Fibroblast of villous mesenchyme (primary cell): Measurements from ENCODE around the gene ZNF432. TPM values are rescaled to one million over a fixed set of nuclear protein-coding genes. Genes with fewer than 3 reads are reported as not detected.
A peak's percentile ranks its signal among the peaks of the same experiment; 100 is the strongest.
"Not testable (repeated sequence)": the region's sequence is repeated elsewhere in the genome, so short reads cannot be mapped to it uniquely, and the experiment has no call there.

Experiments used
- DNase-seq: peaks from one replicate; pipeline ENCODE4 v3.0.0-alpha.2; 2010; ENCODE audit warnings: low read depth
- H3K4me3 ChIP-seq: 2 replicates; pipeline ENCODE4 v1.5.1; 2011; ENCODE audit warnings: low read depth, mild to moderate bottlenecking, low read length
- CTCF ChIP-seq: IDR thresholded peaks from 2 replicates; pipeline ENCODE4 v1.5.1; 2012; ENCODE audit warnings: low read depth, mild to moderate bottlenecking, low read length; ENCODE audit not compliant: insufficient read depth
- total RNA-seq: library from RNA; depleted of rRNA; stranded (reverse); fragments of >200 nt; gene quantifications from 2 replicates; pipeline ENCODE4 v1.2.3, GENCODE V29; 2012

Gene ZNF432
- total RNA-seq, 1 donor: 10.8 TPM

GRCh38 chr19:52028027-52028779 is 20.4 kb downstream of the ZNF432 start, which contains the start of gene ZNF614:
Gene ZNF614, minus strand, starts transcription at chr19:52028379. Its CDS starts 2,634 bp downstream, at chr19:52025745.
- TF ChIP-seq CTCF: no peak
- peak; percentile 90 for DNase-seq

GRCh38 chr19:52026255-52026990 is 22.2 kb downstream of the ZNF432 start:
- DNase-seq, H3K4me3 ChIP-seq: not testable (repeated sequence)

More at GRCh38 chr19:52028027-52028779, 20.4 kb downstream of the ZNF432 start, which contains the start of gene ZNF614:
- peak within 1 kb of the TSS; percentile 86 for H3K4me3 ChIP-seq

- DNase-seq, H3K4me3 ChIP-seq: not testable (repeated sequence)
Measured at GRCh38 chr19:52024478-52024877, 24.2 kb downstream of the ZNF432 start.

- no peak for DNase-seq
- TF ChIP-seq CTCF: no peak
- no peak overlapping the region for H3K4me3 ChIP-seq
Measured at GRCh38 chr19:52022193-52022592, 26.4 kb downstream of the ZNF432 start.

GRCh38 chr19:52020506-52020905 is 28.1 kb downstream of the ZNF432 start:
- H3K4me3 ChIP-seq: no peak overlapping the region
- no peak for DNase-seq
- no peak for TF ChIP-seq CTCF

GRCh38 chr19:52010674-52011073 is 38.0 kb downstream of the ZNF432 start:
- DNase-seq: no peak
- H3K4me3 ChIP-seq: no peak overlapping the region
- TF ChIP-seq CTCF: no peak

GRCh38 chr19:52007806-52008557 is 40.7 kb downstream of the ZNF432 start, which contains the start of gene ZNF615:
Gene ZNF615, minus strand, starts transcription at chr19:52008211. Its CDS starts 4,500 bp downstream, at chr19:52003711.
- TF ChIP-seq CTCF: no peak
- peak; percentile 85 for DNase-seq
- H3K4me3 ChIP-seq: peak within 1 kb of the TSS; percentile 98
